DMS114 treated with DMSO at 0.1 percent for 48 hours (cell line): Measurements from ENCODE around the gene BANF2.

ENCODE experiments used
- DNase-seq: peaks from one replicate; lab custom pipeline; 2025; ENCODE audit not compliant: unreplicated experiment; lab: John Stamatoyannopoulos, UW

BANF2 gene

DNA sequence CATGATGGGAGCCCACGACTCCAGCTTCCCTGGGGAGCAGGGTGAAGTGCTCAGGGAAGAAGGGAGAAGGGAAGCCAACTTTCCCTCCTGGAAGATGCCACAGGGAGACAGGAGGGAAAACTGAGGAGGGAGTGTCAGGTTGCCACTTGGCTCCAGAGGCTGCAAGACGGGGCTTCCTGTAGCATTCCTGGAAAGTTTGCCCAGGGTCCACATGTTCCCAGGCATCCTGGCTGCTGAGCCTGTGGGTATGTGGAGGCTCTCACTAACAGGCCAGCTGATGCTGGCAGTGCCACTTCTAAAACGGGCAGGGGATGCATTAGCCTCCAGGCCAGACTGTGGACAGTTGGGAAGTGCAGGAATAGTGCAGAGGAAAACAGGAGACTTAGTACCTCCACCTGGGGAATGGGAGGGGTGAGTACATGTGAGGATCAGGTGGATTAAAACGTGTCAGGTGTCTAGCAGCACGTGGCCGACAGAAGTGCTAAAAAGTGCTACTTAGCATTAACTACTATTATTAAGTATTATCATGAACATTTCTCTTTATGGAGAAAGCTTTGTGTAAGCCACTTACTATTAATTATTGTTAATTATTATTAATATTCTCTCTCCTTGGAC, 33.2 kb downstream of the BANF2 start:
- no peak for DNase-seq

DNA sequence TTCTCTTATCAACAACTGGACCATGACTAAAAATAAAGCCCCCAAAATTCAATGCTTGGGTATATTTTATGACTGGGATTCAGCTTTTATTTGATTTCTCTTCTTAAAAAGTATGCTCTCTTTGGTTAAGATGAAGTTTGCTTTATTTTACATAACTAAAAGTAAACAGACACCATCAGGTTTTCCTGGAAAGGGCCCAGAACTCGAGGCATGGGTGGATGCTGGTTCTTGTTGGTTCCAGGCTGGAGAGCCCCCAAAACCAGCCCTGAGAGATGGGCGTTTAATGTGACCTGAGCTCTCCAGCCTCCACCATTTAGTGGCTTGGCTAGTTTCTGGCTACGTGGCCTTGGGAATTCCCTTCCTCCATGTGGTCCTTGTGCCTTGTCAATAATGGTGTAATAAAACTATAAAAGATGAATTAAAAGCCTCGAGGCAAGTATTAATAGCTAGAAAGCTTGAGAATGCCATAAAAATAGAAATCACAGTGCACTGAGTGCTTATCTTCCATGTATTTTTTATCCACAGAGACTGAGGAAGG, 34.1 kb downstream of the BANF2 start:
- DNase-seq, result no peak

DNA sequence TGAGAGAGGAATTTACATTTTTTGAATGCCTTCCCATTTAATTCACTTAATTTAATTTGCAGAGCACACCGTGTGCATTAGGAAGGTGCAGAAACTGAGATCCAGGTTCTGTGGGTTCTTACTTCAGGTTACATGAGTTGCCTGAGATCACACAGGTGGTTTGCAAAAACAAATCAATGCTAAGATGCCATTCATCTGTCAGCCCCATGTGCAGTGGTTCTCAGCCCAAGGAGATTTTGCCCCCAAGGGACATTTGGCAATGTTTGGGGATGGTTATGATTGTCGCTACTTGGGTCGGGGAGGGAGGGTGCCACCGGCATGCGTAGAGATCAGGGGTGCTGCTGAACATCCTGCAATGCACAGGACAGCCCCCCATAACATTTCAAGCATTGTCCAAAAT, 34.6 kb downstream of the BANF2 start:
- DNase-seq, result no peak

DNA sequence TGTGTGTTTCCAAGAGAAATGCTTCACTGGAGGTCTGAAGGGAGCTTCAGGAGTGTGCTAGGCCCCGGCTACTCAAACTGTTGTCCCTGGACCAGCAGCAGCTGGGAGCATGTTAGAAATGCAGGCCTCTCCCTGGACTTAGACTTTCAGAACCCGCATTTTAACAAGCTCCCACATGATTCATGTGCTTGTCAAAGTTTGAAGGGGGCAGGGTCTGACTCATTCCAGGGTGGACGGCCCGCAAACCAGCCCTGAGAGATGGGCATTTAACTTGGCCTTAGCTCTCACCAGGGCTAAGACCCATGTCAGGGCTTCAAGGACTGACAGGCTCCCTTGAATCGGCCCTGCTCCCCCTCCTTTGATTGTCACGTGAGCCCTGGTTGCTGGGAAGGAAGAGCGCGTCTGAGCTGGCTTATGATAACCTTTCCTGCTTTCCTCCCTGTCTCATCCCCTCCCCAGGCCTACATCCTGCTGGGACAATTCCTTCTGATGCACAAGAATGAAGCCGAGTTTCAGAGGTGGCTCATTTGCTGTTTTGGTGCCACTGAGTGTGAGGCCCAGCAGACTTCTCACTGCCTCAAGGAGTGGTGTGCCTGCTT, 35.5 kb downstream of the BANF2 start:
- no peak for DNase-seq

DNA sequence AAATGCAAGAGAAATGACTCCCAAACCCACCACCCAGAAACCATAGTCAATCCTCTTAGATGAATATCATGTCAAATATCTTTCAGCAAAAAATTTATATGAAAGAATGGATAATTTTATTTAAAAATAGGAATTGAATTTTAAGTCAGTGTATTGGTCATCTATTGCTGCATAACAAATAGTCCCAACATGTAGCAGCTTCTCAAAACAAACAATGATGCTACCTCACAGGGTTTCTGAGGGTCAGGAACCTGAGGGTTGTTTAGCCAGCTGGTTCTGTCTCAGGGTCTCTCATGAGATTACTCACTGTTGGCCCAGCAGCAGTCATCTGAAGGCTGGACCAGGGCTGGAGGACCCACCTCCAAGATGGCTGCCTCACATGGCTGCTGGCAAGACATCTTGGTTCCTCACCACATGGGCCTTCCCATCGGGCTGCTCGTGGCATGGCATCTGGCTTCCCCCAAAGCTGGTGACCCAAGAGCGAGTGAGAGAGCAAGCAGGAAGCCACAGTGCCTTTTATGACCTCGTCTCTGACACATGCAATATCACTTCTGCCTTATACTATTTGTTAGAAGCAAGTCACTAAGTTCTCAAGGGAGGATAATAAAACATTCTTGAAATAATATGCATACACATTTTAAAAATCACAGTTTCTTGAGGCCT, 36.3 kb downstream of the BANF2 start:
- no peak for DNase-seq

DNA sequence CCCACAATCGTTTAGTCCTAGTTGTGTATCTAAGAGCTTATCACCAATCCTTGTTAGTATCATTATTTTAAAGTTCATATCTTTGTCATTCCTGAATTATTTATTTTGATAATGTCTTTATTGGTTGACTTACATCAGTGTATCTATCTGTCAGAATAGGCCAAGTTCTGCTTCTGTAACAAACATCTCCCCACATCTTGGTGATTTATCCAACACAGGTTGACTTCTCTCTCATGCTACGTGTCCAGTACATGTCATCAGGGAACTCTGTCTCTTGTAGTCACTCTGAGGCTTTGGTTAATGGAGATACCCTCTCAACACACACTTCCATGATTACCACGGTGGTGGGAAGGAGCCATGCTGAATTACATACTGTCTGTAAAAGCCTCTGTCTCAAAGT, 38.4 kb downstream of the BANF2 start:
- DNase-seq, result no peak

DNA sequence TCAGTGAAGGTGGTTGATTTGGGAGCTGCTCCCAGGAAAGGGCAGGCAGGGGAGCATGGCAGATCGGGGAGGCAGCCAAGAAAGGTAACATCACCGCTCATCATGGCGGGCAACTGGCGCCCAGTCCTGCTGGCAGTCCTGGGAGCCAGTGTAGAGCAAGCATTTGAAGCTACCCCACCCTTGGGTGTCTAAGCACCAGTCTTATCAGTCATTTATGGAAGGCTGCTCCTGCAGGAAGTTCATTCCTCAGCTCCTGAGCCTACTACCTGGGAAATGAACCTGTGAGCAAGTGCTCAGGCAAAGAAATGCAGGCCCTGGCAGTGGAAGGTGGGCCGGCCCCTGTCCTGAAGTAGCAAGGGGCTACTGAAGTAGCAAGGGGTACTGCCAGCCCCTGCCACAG, 41.5 kb downstream of the BANF2 start:
- no peak for DNase-seq

DNA sequence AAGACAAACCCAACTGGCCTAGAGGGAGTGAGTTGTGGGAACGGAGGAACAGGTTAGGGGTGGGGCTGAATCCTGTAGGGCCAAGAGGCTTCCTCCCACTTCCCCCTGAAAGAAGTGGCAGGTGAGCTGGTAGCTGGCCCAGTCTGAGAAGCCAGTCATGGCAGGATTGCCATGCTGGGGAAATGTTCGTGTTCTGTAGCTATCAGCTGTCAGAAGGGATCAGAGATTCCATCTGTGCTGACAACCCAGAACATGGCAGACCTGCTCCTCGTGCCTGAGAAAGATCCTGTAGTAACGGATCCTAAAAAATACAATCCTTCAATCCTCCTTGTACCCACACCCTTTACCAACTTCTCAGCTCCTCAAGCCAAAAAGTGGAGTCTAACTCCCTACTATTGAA, 43.0 kb downstream of the BANF2 start:
- DNase-seq, result no peak

DNA sequence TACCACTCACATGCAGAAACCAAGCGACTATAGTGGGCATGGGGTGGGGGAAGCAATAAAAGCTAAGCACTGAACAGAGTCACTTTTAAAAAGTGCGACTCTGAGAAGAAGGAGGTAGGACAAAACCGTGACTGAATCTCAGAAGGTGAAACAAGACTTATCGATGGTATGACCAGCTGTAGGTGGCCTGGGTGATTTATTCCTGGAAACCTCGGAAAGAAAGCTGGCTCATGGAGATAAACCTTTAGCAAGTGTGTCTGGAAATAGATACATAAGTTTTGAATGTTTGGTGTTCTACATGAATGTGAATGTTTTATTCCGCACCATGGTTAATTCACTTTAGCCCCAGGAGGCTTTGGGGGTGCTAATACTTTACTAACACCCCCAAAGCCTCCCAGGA, 43.9 kb downstream of the BANF2 start:
- no peak for DNase-seq

DNA sequence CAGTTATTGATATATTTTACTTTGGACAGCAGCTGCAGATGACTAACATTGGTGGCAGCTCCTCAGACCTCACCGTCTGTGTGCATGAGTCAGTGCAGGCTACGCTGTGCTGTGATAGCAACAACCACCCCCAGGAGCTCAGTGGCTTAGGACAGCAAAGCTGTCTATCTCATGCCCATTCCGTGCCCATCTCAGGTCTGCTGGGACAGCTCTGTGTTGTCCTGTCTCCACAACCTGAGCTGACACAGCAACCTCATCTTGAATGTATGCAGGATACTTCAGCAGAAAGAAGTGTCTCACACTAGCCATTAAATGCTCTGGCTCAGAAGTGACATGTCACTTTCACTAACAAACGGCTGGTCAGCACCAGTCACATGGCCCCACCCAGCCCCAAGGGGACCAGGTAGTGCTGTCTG, 47.7 kb downstream of the BANF2 start:
- DNase-seq, result no peak

DNA sequence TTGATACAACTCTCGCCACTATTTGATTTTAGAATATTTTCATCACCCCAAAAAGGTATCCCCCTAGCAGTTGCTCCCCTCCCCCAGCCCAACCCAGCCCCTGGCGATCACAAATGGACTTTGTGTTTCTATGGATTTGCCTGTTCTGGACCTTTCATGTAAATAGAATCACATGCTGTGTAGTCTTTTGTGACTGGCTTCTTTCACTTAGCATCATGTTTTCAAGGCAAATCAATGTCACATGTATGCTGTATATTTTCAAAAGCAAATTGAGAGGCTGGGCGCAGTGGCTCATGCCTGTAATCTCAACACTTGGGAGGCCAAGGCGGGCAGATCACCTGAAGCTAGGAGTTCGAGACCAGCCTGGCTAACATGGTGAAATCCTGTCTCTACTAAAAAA, 48.5 kb downstream of the BANF2 start:
- no peak for DNase-seq

DNA sequence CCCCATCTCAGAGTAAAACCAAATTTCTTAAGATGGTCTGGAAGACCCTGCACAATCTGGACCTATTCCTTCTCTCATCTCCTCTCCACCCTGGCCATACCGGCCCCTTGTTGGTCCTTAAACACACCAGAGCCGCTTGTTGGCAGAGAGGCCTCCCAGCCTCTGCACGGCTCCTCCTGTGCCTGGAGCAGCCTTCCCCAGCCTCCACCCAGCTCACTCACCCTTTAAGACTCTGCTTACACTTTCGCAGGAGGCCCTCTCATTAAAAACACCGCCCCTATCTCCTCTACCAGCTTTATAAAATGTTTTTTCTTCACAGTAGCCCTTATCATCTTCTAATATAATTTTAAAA, 49.8 kb downstream of the BANF2 start:
- DNase-seq, result no peak

DNA sequence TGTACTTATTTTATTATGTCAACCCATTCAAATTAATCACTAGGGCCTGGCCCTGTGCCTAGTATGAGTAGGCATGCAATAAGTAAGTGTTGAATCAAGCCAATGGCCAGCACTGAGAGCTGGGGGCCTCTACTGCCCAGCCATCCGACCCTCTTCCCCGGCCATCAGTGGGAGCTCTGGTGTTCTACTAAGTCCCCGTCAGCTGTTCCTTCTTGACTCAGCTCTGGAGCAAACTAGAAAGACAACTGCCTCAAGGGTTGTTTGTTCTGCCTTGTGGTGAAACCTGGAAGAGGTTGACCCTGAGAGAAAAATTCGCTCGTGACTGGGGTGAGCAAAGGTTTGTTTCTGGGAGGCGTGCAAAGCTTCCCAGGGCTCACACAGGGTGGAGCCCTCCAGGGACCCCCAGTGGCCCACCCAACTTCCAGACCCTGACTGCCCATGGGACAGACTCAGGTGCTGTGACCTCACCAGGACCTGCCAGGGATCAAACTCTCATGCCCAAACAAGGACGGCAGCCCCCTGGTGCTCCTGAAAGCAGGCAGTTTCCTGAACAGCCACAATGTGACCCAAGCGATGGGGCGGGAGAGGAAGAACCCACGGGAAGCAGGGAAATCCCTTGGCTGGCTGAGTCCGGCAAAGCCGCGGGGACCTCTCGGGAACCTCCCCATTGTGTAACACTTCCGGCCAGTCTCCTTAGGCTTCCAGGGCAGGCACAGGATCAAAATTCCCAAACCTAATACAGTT, 50.4 kb downstream of the BANF2 start:
- no peak for DNase-seq

DNA sequence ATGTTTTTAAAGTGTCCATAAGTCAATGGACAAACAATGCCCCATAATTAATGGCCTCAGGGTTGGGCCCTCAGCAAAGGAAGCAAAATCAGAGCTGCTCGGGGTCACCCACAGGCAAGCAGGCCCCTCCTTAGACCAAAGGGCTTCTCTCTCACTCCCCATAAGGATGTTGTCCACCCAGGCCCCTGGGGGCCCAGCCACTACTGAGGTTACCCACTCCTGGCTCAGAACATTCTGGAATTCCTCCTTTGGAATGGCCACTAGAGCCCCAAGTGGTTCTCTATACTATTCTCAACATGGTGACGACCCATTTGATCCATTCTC, 50.9 kb downstream of the BANF2 start:
- no peak for DNase-seq

DNA sequence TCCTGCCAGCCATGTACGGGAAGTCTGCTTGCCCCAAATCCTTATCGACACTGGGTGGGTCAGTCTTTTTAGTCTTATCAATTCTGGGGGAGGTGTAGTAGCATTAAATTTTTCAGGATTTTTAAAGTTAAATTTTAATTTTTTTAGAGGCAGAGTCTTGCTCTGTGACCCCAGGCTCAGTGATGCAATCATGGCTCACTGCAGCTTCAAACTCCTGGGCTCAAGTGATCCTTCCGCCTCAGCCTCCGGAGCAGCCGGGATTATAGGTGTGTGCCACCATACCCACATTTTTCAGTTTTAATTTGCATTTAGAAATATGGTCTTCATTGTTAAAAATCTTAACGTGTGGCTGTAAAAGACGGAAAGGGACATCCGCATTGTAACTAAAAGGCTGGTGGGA, 51.9 kb downstream of the BANF2 start:
- no peak for DNase-seq

DNA sequence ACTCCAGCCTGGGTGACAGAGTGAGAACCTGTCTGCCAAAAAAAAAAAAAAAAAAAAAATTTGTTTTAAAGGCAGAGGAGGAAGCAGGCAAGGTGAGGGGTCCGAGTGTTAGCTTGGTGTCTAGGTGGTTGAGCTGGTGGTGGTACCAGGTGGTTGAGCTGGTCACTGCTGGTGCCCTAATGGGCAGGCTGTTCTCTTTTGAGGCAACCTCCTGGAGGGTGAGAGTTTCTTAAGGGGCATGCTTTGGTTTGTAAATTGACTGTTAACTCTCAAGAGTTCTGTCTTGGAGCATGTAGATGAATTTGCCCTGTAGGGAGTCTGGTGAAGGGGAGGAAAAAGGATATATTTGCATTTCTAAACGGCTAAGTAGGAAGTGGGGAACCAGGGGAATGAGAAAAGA, 52.7 kb downstream of the BANF2 start:
- no peak for DNase-seq

DNA sequence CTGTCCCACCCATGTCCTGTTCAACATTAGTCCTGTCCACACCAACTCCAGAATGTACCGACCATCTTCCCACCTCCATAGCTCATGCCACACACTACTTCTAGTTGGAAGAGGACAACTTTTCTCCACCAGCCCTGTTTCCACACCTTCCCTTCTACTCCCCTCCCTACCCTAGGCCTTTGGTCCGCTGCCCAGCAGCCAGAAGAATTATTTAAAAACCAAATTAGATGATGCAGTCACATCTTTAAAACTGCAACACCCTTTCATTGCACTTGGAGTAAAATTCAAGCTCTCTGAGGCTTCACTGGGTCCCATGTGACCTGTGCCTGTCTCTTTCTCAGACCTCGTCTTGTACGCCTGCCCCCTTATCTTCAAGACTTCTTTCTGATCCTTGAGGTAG, 53.8 kb downstream of the BANF2 start:
- no peak for DNase-seq

DNA sequence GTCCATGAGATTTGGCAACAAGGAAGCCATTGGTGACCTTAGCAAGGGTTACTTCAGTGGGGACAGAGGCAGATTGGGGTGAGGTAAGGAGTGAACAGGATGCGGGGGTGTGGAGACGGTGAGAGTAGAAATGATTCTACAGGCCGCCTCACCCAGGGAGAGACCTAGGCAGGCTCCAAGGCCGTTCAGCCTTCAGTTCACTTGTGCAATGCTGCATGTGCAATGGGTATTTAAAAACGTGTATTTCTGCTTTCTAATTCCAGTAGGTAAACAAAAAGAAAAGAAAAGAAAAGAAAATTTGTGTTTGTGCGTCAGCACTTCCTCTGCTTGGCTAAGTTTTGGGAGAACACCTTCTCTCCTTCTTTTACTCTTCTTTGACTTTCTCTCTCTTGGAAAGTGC, 56.8 kb downstream of the BANF2 start:
- no peak for DNase-seq

DNA sequence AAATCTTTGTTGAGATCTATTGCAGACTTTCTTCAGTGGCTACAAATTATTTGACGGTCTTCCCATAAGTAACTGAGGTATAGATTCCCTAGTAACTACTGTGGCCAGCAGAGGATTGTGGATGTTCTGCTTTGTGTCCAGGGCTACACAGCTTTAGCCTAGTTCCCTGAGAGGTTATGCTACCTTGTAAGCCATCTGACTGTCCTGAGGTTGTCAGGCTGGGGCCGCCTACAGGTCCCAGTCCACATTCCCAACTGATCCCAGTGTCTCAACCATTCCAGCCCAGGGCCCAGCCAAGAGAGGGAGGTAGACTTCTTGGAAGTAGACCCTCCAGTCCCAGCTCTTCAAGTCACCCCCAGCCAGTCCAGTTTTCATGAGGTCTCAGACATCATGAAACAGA, 57.7 kb downstream of the BANF2 start:
- DNase-seq, result no peak

DNA sequence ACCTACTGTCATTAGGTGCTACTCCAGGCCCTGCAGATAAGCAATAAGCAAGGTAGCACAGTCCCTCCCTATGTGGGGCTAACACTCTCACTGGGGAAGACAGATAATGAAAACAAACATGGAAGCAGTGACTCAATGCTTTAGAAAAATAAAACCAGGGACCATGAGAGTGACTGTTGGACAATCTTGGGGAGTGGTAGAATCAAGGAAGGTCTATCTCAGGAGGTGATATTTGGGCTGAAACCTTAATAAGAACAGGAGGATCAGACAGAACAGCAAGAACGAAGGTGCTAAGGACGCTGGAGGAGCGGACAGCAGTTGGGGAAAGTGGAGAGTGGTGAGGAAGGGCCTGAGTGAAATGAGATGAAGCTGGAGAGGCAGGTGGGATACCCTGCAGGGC, 58.2 kb downstream of the BANF2 start:
- no peak for DNase-seq

DNA sequence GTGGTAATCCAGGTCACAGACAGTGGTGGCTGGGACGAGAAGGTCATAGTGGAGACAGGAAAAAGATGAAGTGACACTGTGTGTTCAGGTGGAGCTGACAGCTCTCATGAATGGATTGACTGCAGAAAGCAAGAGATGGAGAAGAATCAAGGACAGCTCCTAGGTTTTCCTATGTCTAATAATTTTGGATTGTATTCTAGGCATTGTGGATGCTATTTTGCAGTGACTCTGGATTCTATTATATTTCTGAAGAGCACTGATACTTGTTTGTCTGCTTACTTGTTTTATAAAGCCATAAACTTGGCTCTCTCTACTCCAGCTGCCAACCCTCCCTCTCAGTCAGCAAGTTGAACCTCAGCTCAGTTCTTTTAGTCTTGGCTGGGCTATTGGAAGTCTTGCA, 58.7 kb downstream of the BANF2 start:
- no peak for DNase-seq

DNA sequence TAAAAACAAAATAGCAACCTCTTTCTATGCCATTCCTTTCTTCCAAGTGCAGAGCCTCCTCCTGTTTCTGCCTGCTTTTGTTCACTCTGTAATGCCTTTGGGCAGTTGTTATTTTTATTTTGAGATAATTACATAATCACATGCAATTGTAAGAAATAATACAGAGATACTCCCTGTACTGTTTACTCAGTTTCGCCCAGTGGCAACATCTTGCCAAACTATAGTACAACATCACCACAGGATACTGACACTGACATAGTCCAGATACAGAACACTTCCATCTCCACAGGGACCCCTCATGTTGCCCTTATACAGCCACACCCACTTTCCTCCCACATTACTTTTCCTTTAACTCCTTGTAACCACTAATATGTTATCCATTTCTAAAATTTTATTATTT, 59.7 kb downstream of the BANF2 start:
- DNase-seq, result no peak
